GM12801 (cell line): Measurements from ENCODE around the gene MYL4.

Source experiments
- TF ChIP-seq, protein P1 (sequence below): IDR thresholded peaks from one replicate; pipeline ENCODE4 v1.5.1; 2011; ENCODE audit warnings: control low read depth; ENCODE audit not compliant: insufficient read length; ENCODE audit errors: extremely low read depth

The MYL4 gene

DNA sequence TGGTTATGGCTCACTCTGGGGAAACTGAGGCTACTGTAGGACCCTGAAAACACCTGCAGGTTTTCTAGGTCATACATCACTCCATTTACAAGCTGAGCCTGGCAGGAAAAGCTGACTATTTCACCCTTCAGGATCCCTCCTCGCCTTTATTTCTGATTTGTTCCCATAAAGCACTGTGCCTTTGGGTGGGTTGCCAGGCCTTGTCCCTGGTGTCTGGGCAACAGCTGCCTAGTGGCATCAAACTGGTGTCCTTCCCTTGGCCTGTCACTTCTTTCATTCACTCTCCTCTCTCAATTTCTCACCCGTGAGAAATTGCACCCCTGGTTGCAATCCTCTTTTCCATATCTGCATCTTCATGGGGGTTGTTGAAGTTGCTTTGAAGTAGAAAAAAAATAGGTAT, 1.6 kb downstream of the MYL4 start:
- TF ChIP-seq, protein P1, sequence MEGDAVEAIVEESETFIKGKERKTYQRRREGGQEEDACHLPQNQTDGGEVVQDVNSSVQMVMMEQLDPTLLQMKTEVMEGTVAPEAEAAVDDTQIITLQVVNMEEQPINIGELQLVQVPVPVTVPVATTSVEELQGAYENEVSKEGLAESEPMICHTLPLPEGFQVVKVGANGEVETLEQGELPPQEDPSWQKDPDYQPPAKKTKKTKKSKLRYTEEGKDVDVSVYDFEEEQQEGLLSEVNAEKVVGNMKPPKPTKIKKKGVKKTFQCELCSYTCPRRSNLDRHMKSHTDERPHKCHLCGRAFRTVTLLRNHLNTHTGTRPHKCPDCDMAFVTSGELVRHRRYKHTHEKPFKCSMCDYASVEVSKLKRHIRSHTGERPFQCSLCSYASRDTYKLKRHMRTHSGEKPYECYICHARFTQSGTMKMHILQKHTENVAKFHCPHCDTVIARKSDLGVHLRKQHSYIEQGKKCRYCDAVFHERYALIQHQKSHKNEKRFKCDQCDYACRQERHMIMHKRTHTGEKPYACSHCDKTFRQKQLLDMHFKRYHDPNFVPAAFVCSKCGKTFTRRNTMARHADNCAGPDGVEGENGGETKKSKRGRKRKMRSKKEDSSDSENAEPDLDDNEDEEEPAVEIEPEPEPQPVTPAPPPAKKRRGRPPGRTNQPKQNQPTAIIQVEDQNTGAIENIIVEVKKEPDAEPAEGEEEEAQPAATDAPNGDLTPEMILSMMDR, result no peak

DNA sequence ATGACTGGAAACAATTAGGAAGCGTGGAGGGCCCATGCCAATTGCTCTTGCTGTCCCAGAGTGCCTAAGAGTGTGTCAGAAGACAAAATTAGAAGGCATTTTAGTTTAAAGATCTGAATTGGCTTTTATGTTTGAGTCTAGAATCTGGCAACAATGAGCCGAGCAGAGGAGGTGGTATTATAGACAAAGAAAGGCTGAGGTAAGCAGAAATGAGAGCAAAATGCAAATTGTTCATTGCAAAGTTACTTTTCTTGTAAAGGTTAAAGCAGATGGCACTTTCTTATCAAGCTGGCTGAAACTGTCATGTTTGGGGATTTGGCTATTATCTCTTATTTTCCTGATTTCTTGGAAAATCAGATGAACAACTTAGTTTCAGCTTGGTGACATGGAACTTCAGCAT, 3.3 kb downstream of the MYL4 start:
- TF ChIP-seq, protein P1, result no peak

DNA sequence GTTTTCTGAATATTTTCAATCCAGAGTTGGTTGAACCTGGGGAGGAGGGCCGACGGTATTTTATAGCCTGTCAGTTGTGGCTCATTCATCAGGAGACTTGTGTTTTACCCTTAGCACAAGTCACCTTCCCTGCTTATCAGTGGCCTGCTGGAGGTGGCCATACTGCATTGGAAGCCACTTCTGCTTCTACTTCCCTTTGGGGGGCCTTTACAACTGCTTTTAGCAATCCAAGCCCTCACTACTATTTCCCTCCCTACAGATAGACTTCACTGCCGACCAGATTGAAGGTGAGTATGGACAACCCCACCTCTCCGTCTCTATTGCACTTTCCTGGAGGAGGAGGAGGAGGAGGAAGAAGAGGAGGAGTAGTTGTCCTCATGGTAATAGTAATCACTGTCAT, 4.4 kb downstream of the MYL4 start:
- TF ChIP-seq, protein P1, result no peak

DNA sequence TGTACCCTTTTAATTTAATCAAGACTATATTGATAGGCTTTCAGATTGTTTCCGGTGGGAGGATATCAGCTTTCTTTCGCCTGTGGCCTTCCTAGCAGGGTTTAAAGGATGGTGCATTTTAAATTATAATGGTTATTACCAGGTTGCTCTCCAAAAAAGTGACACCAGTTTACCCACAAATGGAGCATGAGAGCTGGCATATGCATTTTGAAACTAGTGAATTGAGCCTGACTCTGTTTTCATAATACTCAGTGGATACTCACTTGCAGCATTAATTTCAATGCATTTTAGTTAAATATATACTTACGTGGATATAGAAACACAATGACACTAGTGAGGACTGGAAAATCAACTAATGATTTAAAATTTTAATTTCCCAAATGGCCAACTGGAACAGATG, 5.8 kb downstream of the MYL4 start:
- TF ChIP-seq, protein P1, result no peak

DNA sequence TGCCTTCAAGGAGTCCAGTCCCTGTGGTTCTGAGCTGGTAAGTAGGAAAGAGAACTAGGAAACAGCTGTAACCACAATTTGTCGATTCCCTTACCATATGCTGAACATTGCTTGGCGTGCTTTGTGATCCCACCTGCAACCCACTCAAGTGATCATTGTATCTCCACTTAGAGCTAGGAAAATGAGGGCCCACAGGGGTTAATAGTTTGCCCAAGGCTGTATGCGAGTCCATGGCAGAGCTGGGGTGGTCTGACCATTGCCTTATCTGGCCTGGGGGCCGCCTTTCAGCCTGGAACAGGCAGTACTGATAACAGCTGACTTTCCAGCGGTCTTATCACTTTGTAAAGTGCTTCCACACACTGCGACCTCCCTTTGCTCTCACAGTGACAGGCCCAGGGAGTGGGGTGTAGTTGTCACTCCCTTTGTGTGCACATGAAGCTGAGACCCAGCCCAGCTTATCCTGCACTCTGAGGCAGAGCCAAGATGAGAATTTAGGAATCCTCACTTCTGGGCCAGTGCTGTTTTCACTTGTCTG, 9.8 kb downstream of the MYL4 start:
- TF ChIP-seq, protein P1, result no peak

DNA sequence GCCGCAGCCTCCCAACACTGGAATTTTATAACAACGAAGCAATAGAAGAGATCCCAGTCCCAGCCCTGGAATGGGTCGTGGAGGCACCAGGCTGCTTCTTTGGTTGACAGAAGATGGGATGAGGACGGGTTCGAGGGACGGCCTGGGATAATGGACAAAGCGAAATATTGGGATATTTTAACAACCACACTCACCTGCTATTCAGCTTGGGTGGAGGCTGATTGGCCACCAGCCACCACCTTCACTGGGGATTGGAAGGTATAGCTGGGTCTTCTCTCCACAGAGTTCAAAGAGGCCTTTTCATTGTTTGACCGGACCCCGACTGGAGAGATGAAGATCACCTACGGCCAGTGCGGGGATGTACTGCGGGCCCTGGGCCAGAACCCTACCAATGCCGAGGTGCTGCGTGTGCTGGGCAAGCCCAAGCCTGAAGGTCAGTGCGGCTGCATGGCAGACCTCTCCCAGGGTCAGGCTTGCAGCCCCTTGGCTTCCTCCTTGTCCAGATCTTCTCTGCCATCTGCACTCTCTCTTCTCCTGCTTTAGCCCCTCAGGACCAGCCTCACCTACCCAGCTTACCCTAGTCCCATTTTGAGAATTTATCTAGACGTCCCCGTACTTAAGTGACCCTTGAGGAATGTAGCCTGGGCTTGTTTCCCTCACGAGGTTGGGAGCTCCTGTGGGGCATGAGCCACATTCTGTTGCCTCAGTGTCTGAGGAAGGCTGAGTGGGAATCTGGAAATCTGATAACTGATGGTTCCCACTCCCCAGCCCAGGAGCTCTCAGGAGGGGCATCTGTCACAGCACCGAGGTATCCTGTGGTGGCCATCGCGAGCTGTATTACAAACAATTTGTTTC, 10.7 kb downstream of the MYL4 start:
- TF ChIP-seq, protein P1, result no peak

DNA sequence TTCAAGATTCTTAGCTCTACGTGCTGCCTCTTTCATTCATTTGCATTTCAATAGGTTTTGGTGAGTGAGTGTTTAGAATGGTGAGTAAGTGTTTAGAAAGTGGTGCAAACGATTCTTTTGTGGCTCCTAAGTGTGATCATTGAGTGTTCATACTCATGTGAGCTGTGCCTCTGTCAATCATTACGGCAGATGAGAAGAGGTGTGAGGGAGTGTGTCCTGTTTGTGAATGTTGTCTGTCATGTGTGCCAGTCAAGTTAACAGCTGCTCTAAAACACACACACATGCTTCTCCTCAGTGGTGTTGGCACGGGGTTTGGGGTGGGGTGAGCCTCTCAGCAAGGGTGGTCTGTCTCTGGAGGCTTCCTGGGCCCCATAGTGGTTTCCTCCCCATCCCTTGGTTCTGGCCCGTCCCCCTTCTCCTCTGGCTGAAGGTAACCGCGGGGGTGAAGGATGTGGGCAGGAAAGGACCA, 11.4 kb downstream of the MYL4 start:
- TF ChIP-seq, protein P1, result no peak
